Transverse colon (tissue), 3 donors: Measurements from ENCODE around the gene NAT10.

Experiments used
- CTCF ChIP-seq, 5 experiments: fragments of 200-600 bp in 3 of 5; fragments of 450-650 bp in 2 of 5; sonication (generic) in 3 of 5; IDR thresholded peaks; 1 replicate in 2 of 5; 2 replicates in 3 of 5; pipeline ENCODE4 v1.5.1; 2016 to 2017; ENCODE audit warnings: antibody characterized with exemption in 5 of 5, inconsistent platforms in 3 of 5, mild to moderate bottlenecking in 2 of 5, moderate library complexity in 1 of 5
- EP300 ChIP-seq: sonication (generic); formaldehyde crosslinking; IDR thresholded peaks from one replicate; pipeline ENCODE4 v1.6.1; 2017; ENCODE audit warnings: antibody characterized with exemption, low read depth

GRCh38 chr11:34080609-34081008, 24.8 kb upstream of the NAT10 start:
- no peak for TF ChIP-seq EP300
- no peak for TF ChIP-seq CTCF (IDR thresholded peaks at IDR 0.05)
